ENCODE results near the gene ERAL1. TPM values are rescaled to one million over a fixed set of nuclear protein-coding genes. Genes with fewer than 3 reads are reported as not detected.

Gene ERAL1
- polyA plus RNA-seq, 1 experiment = 84.1 TPM

GRCh38 chr17:28862561-28862960 is 7.7 kb downstream of the ERAL1 start:
- CTCF ChIA-PET = interaction anchor here (0.9 to 3.7 kb wide), 2 partner anchors 100 to 113 kb away, joined by 3 to 13 read pairs; no protein-coding TSS in a partner anchor
- Histone ChIP-seq H3K4me3 (ENCODE audit: low read depth, low read length) (no peak overlapping the region), H3K27me3 (ENCODE audit: control insufficient read depth, insufficient read depth, low read length) (no peaks in the 10 kb centered on the region), H3K36me3 (ENCODE audit: control insufficient read depth, insufficient read depth, low read length) (peaks cover 15% of the 10 kb centered on the region)
- no peak for DNase-seq (ENCODE audit: low read depth)
- POLR2A ChIA-PET = no interaction called here
- no peak for TF ChIP-seq CTCF (IDR thresholded peaks at IDR 0.05; ENCODE audit: insufficient read depth, low read depth, low read length)

GRCh38 chr17:28863953-28864352 is 9.1 kb downstream of the ERAL1 start:
- Histone ChIP-seq H3K27me3 (ENCODE audit: control insufficient read depth, insufficient read depth, low read length) (no peaks in the 10 kb centered on the region), H3K4me3 (ENCODE audit: low read depth, low read length) (no peak overlapping the region), H3K36me3 (ENCODE audit: control insufficient read depth, insufficient read depth, low read length) (peaks cover 5% of the 10 kb centered on the region)
- TF ChIP-seq CTCF (IDR thresholded peaks at IDR 0.05; ENCODE audit: insufficient read depth, low read depth, low read length) = no peak
- ChIA-PET POLR2A (no interaction called here), CTCF (no interaction called here)
- DNase-seq (ENCODE audit: low read depth) = no peak

- no peak overlapping the region for H3K4me3 ChIP-seq (ENCODE audit: low read depth, low read length)
- TF ChIP-seq CTCF (IDR thresholded peaks at IDR 0.05; ENCODE audit: insufficient read depth, low read depth, low read length) = no peak
- no peak for DNase-seq (ENCODE audit: low read depth)
- peaks cover 4% of the 10 kb centered on the region for H3K36me3 ChIP-seq (ENCODE audit: control insufficient read depth, insufficient read depth, low read length)
- H3K27me3 ChIP-seq (ENCODE audit: control insufficient read depth, insufficient read depth, low read length) = no peaks in the 10 kb centered on the region
- ChIA-PET CTCF (interaction anchor here (1.0 kb wide), 1 partner anchor 138 kb away, joined by 4 read pairs; no protein-coding TSS in a partner anchor), POLR2A (no interaction called here)
Observed at GRCh38 chr17:28864991-28865849, 10.4 kb downstream of the ERAL1 start.

- no peak overlapping the region for H3K4me3 ChIP-seq (ENCODE audit: low read depth, low read length)
- CTCF ChIA-PET = interaction anchor here (0.9 to 1.0 kb wide), 2 partner anchors 102 to 139 kb away, joined by 4 read pairs; no protein-coding TSS in a partner anchor
- H3K36me3 ChIP-seq (ENCODE audit: control insufficient read depth, insufficient read depth, low read length) = no peaks in the 10 kb centered on the region
- no peak for DNase-seq (ENCODE audit: low read depth)
- no peak for TF ChIP-seq CTCF (IDR thresholded peaks at IDR 0.05; ENCODE audit: insufficient read depth, low read depth, low read length)
- no peaks in the 10 kb centered on the region for H3K27me3 ChIP-seq (ENCODE audit: control insufficient read depth, insufficient read depth, low read length)
- POLR2A ChIA-PET = no interaction called here
Observed at GRCh38 chr17:28865946-28866752, 11.3 kb downstream of the ERAL1 start.

GRCh38 chr17:28867276-28867675 is 12.5 kb downstream of the ERAL1 start:
- ChIA-PET CTCF (interaction anchor here (0.9 kb wide), 1 partner anchor 103 kb away, joined by 4 read pairs; no protein-coding TSS in a partner anchor), POLR2A (no interaction called here)
- Histone ChIP-seq H3K4me3 (ENCODE audit: low read depth, low read length) (no peak overlapping the region), H3K27me3 (ENCODE audit: control insufficient read depth, insufficient read depth, low read length) (no peaks in the 10 kb centered on the region), H3K36me3 (ENCODE audit: control insufficient read depth, insufficient read depth, low read length) (no peaks in the 10 kb centered on the region)
- no peak for TF ChIP-seq CTCF (IDR thresholded peaks at IDR 0.05; ENCODE audit: insufficient read depth, low read depth, low read length)
- DNase-seq (ENCODE audit: low read depth) = no peak
